ENCODE measurements around the gene MTHFD2L. TPM values are rescaled to one million over a fixed set of nuclear protein-coding genes. Genes with fewer than 3 reads are reported as not detected.

The MTHFD2L gene
- total RNA-seq, 1 donor from 2014 or later = 12.4 TPM

DNA sequence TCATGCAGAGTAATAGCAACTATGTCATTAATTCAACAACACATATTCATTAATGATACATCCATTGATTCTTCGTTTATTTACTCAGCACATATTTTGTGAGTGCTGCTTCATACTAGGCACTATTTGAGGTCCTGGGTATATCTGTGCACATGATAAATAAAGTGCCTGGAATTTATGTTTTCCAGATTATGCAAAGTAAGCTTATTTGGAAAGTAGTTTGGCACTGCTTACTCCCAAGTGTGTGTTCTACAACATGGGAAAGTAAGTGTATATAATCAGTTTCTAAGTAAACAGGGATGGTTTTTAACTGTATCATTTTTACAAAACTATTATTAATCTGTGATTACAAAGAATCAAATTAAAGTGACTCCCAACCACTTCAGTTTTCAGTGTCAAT lies 133.6 kb downstream of the MTHFD2L start:
- DNase-seq (ENCODE audit: low read depth) (no peak), FAIRE-seq (no peak)
- H3K9ac ChIP-seq (ENCODE audit: low read length) = no peak overlapping the region
- no peaks in the 10 kb centered on the region for H3K9me3 Mint-ChIP-seq (ENCODE audit: unreplicated experiment)
- H3K4me2 ChIP-seq (ENCODE audit: low read length) = no peak overlapping the region
- H3K27ac Mint-ChIP-seq (ENCODE audit: unreplicated experiment) = no peak overlapping the region
- no peaks in the 10 kb centered on the region for H3K36me3 ChIP-seq (ENCODE audit: insufficient read depth, low read length)
- no peak overlapping the region for H3K27ac ChIP-seq (ENCODE audit: low read depth, low read length)
- no peaks in the 10 kb centered on the region for H3K27me3 Mint-ChIP-seq (ENCODE audit: low read depth, unreplicated experiment)
- H2AFZ ChIP-seq (ENCODE audit: low read depth, low read length) = no peak overlapping the region
- H3K36me3 Mint-ChIP-seq (ENCODE audit: low read depth, unreplicated experiment) = peaks cover 2% of the 10 kb centered on the region
- H3K9me3 ChIP-seq (ENCODE audit: insufficient read depth, low read depth, low read length) = no peaks in the 10 kb centered on the region
- TF ChIP-seq, protein P1, sequence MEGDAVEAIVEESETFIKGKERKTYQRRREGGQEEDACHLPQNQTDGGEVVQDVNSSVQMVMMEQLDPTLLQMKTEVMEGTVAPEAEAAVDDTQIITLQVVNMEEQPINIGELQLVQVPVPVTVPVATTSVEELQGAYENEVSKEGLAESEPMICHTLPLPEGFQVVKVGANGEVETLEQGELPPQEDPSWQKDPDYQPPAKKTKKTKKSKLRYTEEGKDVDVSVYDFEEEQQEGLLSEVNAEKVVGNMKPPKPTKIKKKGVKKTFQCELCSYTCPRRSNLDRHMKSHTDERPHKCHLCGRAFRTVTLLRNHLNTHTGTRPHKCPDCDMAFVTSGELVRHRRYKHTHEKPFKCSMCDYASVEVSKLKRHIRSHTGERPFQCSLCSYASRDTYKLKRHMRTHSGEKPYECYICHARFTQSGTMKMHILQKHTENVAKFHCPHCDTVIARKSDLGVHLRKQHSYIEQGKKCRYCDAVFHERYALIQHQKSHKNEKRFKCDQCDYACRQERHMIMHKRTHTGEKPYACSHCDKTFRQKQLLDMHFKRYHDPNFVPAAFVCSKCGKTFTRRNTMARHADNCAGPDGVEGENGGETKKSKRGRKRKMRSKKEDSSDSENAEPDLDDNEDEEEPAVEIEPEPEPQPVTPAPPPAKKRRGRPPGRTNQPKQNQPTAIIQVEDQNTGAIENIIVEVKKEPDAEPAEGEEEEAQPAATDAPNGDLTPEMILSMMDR (IDR thresholded peaks at IDR 0.05; ENCODE audit: insufficient read depth, low read depth, low read length) = no peak
- TF ChIP-seq EZH2 (IDR thresholded peaks at IDR 0.05; ENCODE audit: insufficient read depth, low read length) = no peak
- H3K4me1 ChIP-seq (ENCODE audit: insufficient read depth, low read length) = no peaks in the 10 kb centered on the region
- no peaks in the 10 kb centered on the region for H4K20me1 ChIP-seq (ENCODE audit: insufficient read depth, low read length)
- peaks cover 26% of the 10 kb centered on the region for H3K4me1 Mint-ChIP-seq (ENCODE audit: low read depth, unreplicated experiment)
- H3K4me3 Mint-ChIP-seq (ENCODE audit: unreplicated experiment) = no peak overlapping the region
- H3K4me3 ChIP-seq (ENCODE audit: insufficient read depth, low read depth, low read length) = no peak overlapping the region
- H3K79me2 ChIP-seq (ENCODE audit: insufficient read depth, low read length) = no peaks in the 10 kb centered on the region
- no peaks in the 10 kb centered on the region for H3K27me3 ChIP-seq (ENCODE audit: insufficient read depth, low read length)

DNA sequence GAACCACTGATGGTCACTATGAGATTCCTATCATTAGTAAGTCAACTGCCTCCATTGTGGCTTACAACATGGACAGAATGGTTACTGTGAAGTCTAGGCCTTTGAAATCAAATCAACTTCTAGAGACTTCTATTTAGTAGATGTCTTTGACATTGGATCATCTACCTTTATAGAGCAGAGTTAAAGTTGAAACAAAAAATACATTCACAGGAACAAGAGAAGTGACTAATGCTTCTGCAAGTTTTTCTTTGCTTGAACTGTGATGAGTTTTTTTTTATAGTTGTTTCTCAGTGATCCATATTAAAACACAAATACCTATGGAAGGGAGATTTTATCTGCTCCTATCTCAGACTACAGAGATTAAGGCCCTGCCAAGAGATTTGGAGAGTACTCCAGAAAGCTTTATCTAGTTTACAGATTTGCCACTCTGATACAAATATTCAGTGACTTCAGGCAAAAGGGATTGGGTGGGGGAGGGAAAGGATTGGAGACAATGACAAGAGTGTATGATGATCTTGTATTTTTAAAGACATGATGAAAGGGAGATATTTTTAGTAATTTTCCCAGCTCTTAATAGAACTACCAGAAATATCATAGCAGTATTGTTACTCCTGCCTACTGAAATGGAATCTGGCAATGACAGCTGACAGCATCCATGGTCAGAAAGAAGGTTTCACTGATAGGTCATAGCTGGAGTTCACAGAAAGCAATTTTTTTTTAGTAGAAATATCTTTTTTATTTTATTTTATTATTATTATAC lies 134.4 kb downstream of the MTHFD2L start:
- peak overlapping the region; percentile 15 for H3K27ac Mint-ChIP-seq (ENCODE audit: unreplicated experiment)
- Histone ChIP-seq H3K27ac (ENCODE audit: low read depth, low read length) (no peak overlapping the region), H2AFZ (ENCODE audit: low read depth, low read length) (no peak overlapping the region), H3K9me3 (ENCODE audit: insufficient read depth, low read depth, low read length) (no peaks in the 10 kb centered on the region), H3K79me2 (ENCODE audit: insufficient read depth, low read length) (no peaks in the 10 kb centered on the region), H4K20me1 (ENCODE audit: insufficient read depth, low read length) (no peaks in the 10 kb centered on the region), H3K9ac (ENCODE audit: low read length) (no peak overlapping the region), H3K4me1 (ENCODE audit: insufficient read depth, low read length) (no peaks in the 10 kb centered on the region), H3K36me3 (ENCODE audit: insufficient read depth, low read length) (no peaks in the 10 kb centered on the region), H3K27me3 (ENCODE audit: insufficient read depth, low read length) (no peaks in the 10 kb centered on the region), H3K4me3 (ENCODE audit: insufficient read depth, low read depth, low read length) (no peak overlapping the region), H3K4me2 (ENCODE audit: low read length) (no peak overlapping the region)
- FAIRE-seq (no peak), DNase-seq (ENCODE audit: low read depth) (peak; percentile 11)
- peak overlapping the region; percentile 12 for H3K4me3 Mint-ChIP-seq (ENCODE audit: unreplicated experiment)
- peaks cover 19% of the 10 kb centered on the region for H3K4me1 Mint-ChIP-seq (ENCODE audit: low read depth, unreplicated experiment)
- peaks cover 2% of the 10 kb centered on the region for H3K36me3 Mint-ChIP-seq (ENCODE audit: low read depth, unreplicated experiment)
- TF ChIP-seq, protein P1 (IDR thresholded peaks at IDR 0.05; ENCODE audit: insufficient read depth, low read depth, low read length) = no peak
- H3K27me3 Mint-ChIP-seq (ENCODE audit: low read depth, unreplicated experiment) = no peaks in the 10 kb centered on the region
- no peaks in the 10 kb centered on the region for H3K9me3 Mint-ChIP-seq (ENCODE audit: unreplicated experiment)

DNA sequence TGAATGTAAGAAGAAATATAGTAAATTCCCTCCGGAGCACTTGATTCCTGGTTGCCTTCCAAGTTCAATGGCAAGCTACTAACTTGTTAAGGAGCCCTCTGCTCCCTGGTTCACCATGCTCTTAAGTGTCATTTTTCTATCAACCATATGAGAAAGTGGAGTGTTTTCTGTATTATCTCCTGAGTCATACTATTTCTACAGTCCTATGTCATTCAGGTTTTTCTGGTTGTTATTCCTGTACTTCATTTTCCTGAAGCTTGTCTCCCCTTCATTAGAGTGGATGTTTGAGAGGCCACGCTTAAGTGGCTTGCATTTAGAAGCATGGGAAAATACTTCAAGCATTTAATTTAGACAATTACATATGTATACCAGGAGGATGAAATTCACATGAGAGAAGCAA lies 135.6 kb downstream of the MTHFD2L start:
- Mint-ChIP-seq H3K9me3 (ENCODE audit: unreplicated experiment) (no peaks in the 10 kb centered on the region), H3K4me3 (ENCODE audit: unreplicated experiment) (no peak overlapping the region), H3K36me3 (ENCODE audit: low read depth, unreplicated experiment) (no peaks in the 10 kb centered on the region), H3K27ac (ENCODE audit: unreplicated experiment) (peak overlapping the region; percentile 15), H3K27me3 (ENCODE audit: low read depth, unreplicated experiment) (no peaks in the 10 kb centered on the region), H3K4me1 (ENCODE audit: low read depth, unreplicated experiment) (peaks cover 19% of the 10 kb centered on the region)
- Histone ChIP-seq H3K4me3 (ENCODE audit: insufficient read depth, low read depth, low read length) (no peak overlapping the region), H3K27ac (ENCODE audit: low read depth, low read length) (no peak overlapping the region), H3K27me3 (ENCODE audit: insufficient read depth, low read length) (no peaks in the 10 kb centered on the region), H4K20me1 (ENCODE audit: insufficient read depth, low read length) (no peaks in the 10 kb centered on the region), H3K36me3 (ENCODE audit: insufficient read depth, low read length) (no peaks in the 10 kb centered on the region), H2AFZ (ENCODE audit: low read depth, low read length) (no peak overlapping the region), H3K79me2 (ENCODE audit: insufficient read depth, low read length) (no peaks in the 10 kb centered on the region), H3K4me1 (ENCODE audit: insufficient read depth, low read length) (no peaks in the 10 kb centered on the region), H3K9ac (ENCODE audit: low read length) (no peak overlapping the region), H3K9me3 (ENCODE audit: insufficient read depth, low read depth, low read length) (no peaks in the 10 kb centered on the region), H3K4me2 (ENCODE audit: low read length) (no peak overlapping the region)
- peak; percentile 13 for DNase-seq (ENCODE audit: low read depth)
- no peak for FAIRE-seq
- no peak for TF ChIP-seq EZH2 (IDR thresholded peaks at IDR 0.05; ENCODE audit: insufficient read depth, low read length)
- TF ChIP-seq, protein P1 (IDR thresholded peaks at IDR 0.05; ENCODE audit: insufficient read depth, low read depth, low read length) = no peak
